Measurements from ENCODE around the gene YIF1A. TPM values are rescaled to one million over a fixed set of nuclear protein-coding genes. Genes with fewer than 3 reads are reported as not detected.
"Not testable (repeated sequence)": the region's sequence is repeated elsewhere in the genome, so short reads cannot be mapped to it uniquely, and the experiment has no call there.

YIF1A gene
- total RNA-seq, 1 donor from 2014 or later, result 74.0 TPM

GRCh38 chr11:66261578-66261977 lies 27.4 kb downstream of the YIF1A start:
- DNase-seq (ENCODE audit: low spot score in 2 of 2, unreplicated experiment in 2 of 2), result no peak
- no peaks in the 10 kb centered on the region for H3K27me3 Mint-ChIP-seq (ENCODE audit: low read depth)
- no peak for TF ChIP-seq CTCF (IDR thresholded peaks at IDR 0.05; ENCODE audit: unreplicated experiment)
- H3K4me1 Mint-ChIP-seq, result peaks cover 15% of the 10 kb centered on the region
- no peak overlapping the region for H3K4me3 Mint-ChIP-seq
- H3K36me3 Mint-ChIP-seq, result peaks cover 21% of the 10 kb centered on the region
- H3K27ac Mint-ChIP-seq, result no peak overlapping the region
- no peaks in the 10 kb centered on the region for H3K9me3 Mint-ChIP-seq

GRCh38 chr11:66259956-66260355 lies 29.0 kb downstream of the YIF1A start:
- H3K9me3 Mint-ChIP-seq, result no peaks in the 10 kb centered on the region

GRCh38 chr11:66259225-66259624 lies 29.7 kb downstream of the YIF1A start:
- no peak for TF ChIP-seq CTCF (IDR thresholded peaks at IDR 0.05; ENCODE audit: unreplicated experiment)
- Mint-ChIP-seq H3K4me1 (peaks cover 15% of the 10 kb centered on the region), H3K4me3 (peak overlapping the region; percentile 80), H3K9me3 (no peaks in the 10 kb centered on the region), H3K27ac (peak overlapping the region; percentile 39), H3K36me3 (peaks cover 16% of the 10 kb centered on the region), H3K27me3 (ENCODE audit: low read depth) (no peaks in the 10 kb centered on the region)
- no peak for DNase-seq (ENCODE audit: low spot score in 2 of 2, unreplicated experiment in 2 of 2)

More at GRCh38 chr11:66259956-66260355, 29.0 kb downstream of the YIF1A start:
- H3K27ac Mint-ChIP-seq, result no peak overlapping the region
- H3K36me3 Mint-ChIP-seq, result peaks cover 21% of the 10 kb centered on the region
- TF ChIP-seq CTCF (IDR thresholded peaks at IDR 0.05; ENCODE audit: unreplicated experiment), result no peak
- no peak overlapping the region for H3K4me3 Mint-ChIP-seq
- peaks cover 15% of the 10 kb centered on the region for H3K4me1 Mint-ChIP-seq
- no peaks in the 10 kb centered on the region for H3K27me3 Mint-ChIP-seq (ENCODE audit: low read depth)
- DNase-seq (ENCODE audit: low spot score in 2 of 2, unreplicated experiment in 2 of 2), result no peak

- Mint-ChIP-seq H3K27me3 (ENCODE audit: low read depth) (no peaks in the 10 kb centered on the region), H3K4me1 (peaks cover 15% of the 10 kb centered on the region), H3K9me3 (no peaks in the 10 kb centered on the region), H3K27ac (peak overlapping the region; percentile 61), H3K4me3 (peak overlapping the region; percentile 80), H3K36me3 (peaks cover 13% of the 10 kb centered on the region)
- no peak for TF ChIP-seq CTCF (IDR thresholded peaks at IDR 0.05; ENCODE audit: unreplicated experiment)
- no peak for DNase-seq (ENCODE audit: low spot score in 2 of 2, unreplicated experiment in 2 of 2)
These were observed 30.5 kb downstream of the YIF1A start for GRCh38 chr11:66258473-66258893.

- not testable (repeated sequence) for H3K36me3 Mint-ChIP-seq; H3K4me3 Mint-ChIP-seq; H3K4me1 Mint-ChIP-seq; DNase-seq (ENCODE audit: low spot score in 2 of 2, unreplicated experiment in 2 of 2); H3K27me3 Mint-ChIP-seq (ENCODE audit: low read depth); H3K9me3 Mint-ChIP-seq; H3K27ac Mint-ChIP-seq
These were observed 35.9 kb downstream of the YIF1A start for GRCh38 chr11:66253081-66253480.

GRCh38 chr11:66251809-66252208 lies 37.1 kb downstream of the YIF1A start:
- Mint-ChIP-seq H3K9me3 (no peaks in the 10 kb centered on the region), H3K36me3 (peaks cover 14% of the 10 kb centered on the region), H3K27ac (no peak overlapping the region), H3K4me3 (no peak overlapping the region), H3K4me1 (peaks cover 3% of the 10 kb centered on the region), H3K27me3 (ENCODE audit: low read depth) (no peaks in the 10 kb centered on the region)
- TF ChIP-seq CTCF (IDR thresholded peaks at IDR 0.05; ENCODE audit: unreplicated experiment), result no peak
- no peak for DNase-seq (ENCODE audit: low spot score in 2 of 2, unreplicated experiment in 2 of 2)
